NB4 (cell line): ENCODE measurements around the gene LNX2.

Experiments used
- MYC ChIP-seq: IDR thresholded peaks from 2 replicates; pipeline ENCODE4 v1.6.1; 2011; ENCODE audit warnings: low read depth, low read length
- POLR2A ChIP-seq: IDR thresholded peaks from 2 replicates; pipeline ENCODE4 v1.6.1; 2011; ENCODE audit warnings: mild to moderate bottlenecking; ENCODE audit not compliant: insufficient read length; ENCODE audit errors: extremely low read depth
- TF ChIP-seq, protein P1 (sequence below): IDR thresholded peaks from one replicate; pipeline ENCODE4 v1.5.1; 2012; ENCODE audit warnings: low read depth, low read length
- TF ChIP-seq, protein P2 (sequence below): IDR thresholded peaks from 2 replicates; pipeline ENCODE4 v1.6.1; 2011; ENCODE audit warnings: low read depth, low read length

DNA sequence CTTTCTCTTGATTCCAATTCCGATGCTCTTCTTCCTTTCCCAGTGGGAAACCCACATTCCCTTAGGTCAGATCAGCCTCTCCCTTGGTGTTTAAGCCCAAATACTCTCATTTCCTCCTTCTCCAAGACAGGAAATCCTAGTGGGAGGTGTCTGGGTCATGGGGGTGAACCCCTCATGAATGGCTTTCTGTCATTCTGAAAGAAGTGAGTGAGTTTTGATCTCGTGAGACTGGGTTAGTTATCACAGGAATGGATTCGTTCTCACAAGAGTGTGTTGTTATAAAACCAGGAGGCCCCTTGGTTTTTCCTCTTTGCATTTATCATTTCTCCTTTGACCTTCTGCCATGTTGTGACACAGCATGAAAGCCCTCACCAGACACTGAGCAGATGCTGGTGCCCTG lies 93.8 kb downstream of the LNX2 start:
- TF ChIP-seq, protein P1, sequence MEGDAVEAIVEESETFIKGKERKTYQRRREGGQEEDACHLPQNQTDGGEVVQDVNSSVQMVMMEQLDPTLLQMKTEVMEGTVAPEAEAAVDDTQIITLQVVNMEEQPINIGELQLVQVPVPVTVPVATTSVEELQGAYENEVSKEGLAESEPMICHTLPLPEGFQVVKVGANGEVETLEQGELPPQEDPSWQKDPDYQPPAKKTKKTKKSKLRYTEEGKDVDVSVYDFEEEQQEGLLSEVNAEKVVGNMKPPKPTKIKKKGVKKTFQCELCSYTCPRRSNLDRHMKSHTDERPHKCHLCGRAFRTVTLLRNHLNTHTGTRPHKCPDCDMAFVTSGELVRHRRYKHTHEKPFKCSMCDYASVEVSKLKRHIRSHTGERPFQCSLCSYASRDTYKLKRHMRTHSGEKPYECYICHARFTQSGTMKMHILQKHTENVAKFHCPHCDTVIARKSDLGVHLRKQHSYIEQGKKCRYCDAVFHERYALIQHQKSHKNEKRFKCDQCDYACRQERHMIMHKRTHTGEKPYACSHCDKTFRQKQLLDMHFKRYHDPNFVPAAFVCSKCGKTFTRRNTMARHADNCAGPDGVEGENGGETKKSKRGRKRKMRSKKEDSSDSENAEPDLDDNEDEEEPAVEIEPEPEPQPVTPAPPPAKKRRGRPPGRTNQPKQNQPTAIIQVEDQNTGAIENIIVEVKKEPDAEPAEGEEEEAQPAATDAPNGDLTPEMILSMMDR, result no peak
- no peak for TF ChIP-seq POLR2A
- TF ChIP-seq, protein P2, sequence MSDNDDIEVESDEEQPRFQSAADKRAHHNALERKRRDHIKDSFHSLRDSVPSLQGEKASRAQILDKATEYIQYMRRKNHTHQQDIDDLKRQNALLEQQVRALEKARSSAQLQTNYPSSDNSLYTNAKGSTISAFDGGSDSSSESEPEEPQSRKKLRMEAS, result no peak
- TF ChIP-seq MYC, result no peak
